Heart right ventricle (tissue), 16 donors: ENCODE measurements around the gene AUTS2. TPM values are rescaled to one million over a fixed set of nuclear protein-coding genes. Genes with fewer than 3 reads are reported as not detected.

Experiments
- ATAC-seq, 8 donors: fragments of 200-7000 bp; cut with Tn5 transposase; one replicate each; pipeline ENCODE4 v1.9.1; 2020; ENCODE audit warnings: mild to moderate bottlenecking in 8 of 8, moderate library complexity in 8 of 8, moderate number of reproducible peaks in 1 of 8
- DNase-seq, 2 donors: peaks; one replicate each; pipeline ENCODE4 v3.0.0-alpha.2; 2020
- H3K27ac ChIP-seq, 10 donors: fragments of 200-600 bp; sonication (generic) in 2 of 10; one replicate each; pipeline versions ENCODE4 v1.5.0 to v1.8.0; 2020 to 2022; ENCODE audit warnings: mild to moderate bottlenecking in 3 of 10
- H3K27me3 ChIP-seq, 7 donors: fragments of 200-600 bp; one replicate each; pipeline ENCODE4 v1.8.0; 2021 to 2022; ENCODE audit warnings: mild to moderate bottlenecking in 2 of 7
- H3K36me3 ChIP-seq, 9 donors: fragments of 200-600 bp; sonication (generic) in 1 of 9; one replicate each; pipeline versions ENCODE4 v1.5.0 to v1.8.0; 2020 to 2022; ENCODE audit warnings: mild to moderate bottlenecking in 2 of 9
- H3K4me1 ChIP-seq, 9 donors: fragments of 200-600 bp; sonication (generic) in 1 of 9; one replicate each; pipeline versions ENCODE4 v1.5.0 to v1.8.0; 2020 to 2022; ENCODE audit warnings: mild to moderate bottlenecking in 4 of 9
- H3K4me3 ChIP-seq, 10 donors: fragments of 200-600 bp; sonication (generic) in 2 of 10; one replicate each; pipeline versions ENCODE4 v1.5.0 to v1.8.0; 2020 to 2022; ENCODE audit warnings: mild to moderate bottlenecking in 7 of 10, moderate library complexity in 2 of 10
- H3K9me3 ChIP-seq, 11 donors: fragments of 200-600 bp in 10 of 11; sonication (generic) in 2 of 11; one replicate each; pipeline versions ENCODE4 v1.5.0 to v1.8.0; 2013 to 2022; ENCODE audit warnings: mild to moderate bottlenecking in 2 of 11, control low read depth in 1 of 11, moderate library complexity in 1 of 11
- CTCF ChIP-seq, 9 donors: fragments of 200-600 bp; sonication (generic) in 2 of 9; IDR thresholded peaks; one replicate each; pipeline versions ENCODE4 v1.5.0 to v1.8.0; 2021 to 2022; ENCODE audit warnings: antibody characterized with exemption in 9 of 9, mild to moderate bottlenecking in 5 of 9, moderate library complexity in 1 of 9
- WGBS, 2 donors: extraction: QIAGEN DNeasy Blood & Tissue Kit; methylation state at CpG; one replicate each; pipeline ENCODE4 v1.1.7; 2013; ENCODE audit warnings: inconsistent platforms in 1 of 2; 5-methylcytosine and 5-hydroxymethylcytosine counted together
- intact Hi-C, 10 donors: fragments of 100-400 bp; cut with DNase I; formaldehyde crosslinking; loops; one replicate each; pipeline versions ENCODE4 v1.11.1 to v1.14.2; 2022
- polyA plus RNA-seq, 2 donors: library from polyadenylated mRNA; stranded (reverse); fragments of 200-250 nt; gene quantifications; one replicate each; pipeline ENCODE4 v1.2.3, GENCODE V29; 2013
- total RNA-seq, 10 donors: library from RNA; stranded (reverse); fragmentation: NEBNext Ultra II Directional in 3 of 10; extraction: Animal tissue kit (Norgen Biotek cat#: 25700) in 3 of 10; gene quantifications; one replicate each; pipeline versions ENCODE4 v1.2.1 to v1.2.4, GENCODE V29; 2021 to 2023
- donor health status: Arrhythmogenic right ventricular cardiomyopathy.
- donor health status: ischemic (EF 13 %, LVEDD 7.1; RV severe dilation, severe dysfunction).
- donor health status: healthy with polysubstance abuse.
- donor health status: DM: no; HTN: yes; CAD: no.
- donor health status: DM: no; HTN: no; CAD: no.
- donor health status: ischemic (EF 25% LVEDD 6.9; RV normal size, moderate dysfunction).
- donor health status: ischemic (EF 25% LVEDD 5.7; RV mildly dilated, moderate dysfunction).
- donor health status: healthy.
- donor health status: DM: yes; HTN: yes; CAD: no.
- donor health status: Ischemic cardiomyopathy.
- donor health status: ischemic (EF 35%, LVEDD 5.7; RV mildly dilated, moderate dysfunction).
- donor health status: nonischemic (EF 11% LVEDD 7.7; RV severe dilation, severe dysfunction).
- donor health status: DM: yes; HTN: yes; CAD: no.
- donor health status: PGD.
- donor health status: ischemic (EF 29% LVEDD 5.4; RV normal size, mild dysfunction).
- donor health status: nonischemic (EF 23%, LVEDD 6.1; RV moderate dilation, normal function).

AUTS2 gene
- total and polyA plus RNA-seq, 12 donors, result 1.6 to 11.2 (median 7.3) TPM

- TF ChIP-seq CTCF (IDR thresholded peaks at IDR 0.05), result no peak
- DNase-seq, result no peak
- H3K27me3 ChIP-seq, result no peaks in the 10 kb centered on the region
- no peak for ATAC-seq
- no peaks in the 10 kb centered on the region for H3K4me1 ChIP-seq
- H3K9me3 ChIP-seq, result peaks cover 0 to 16% (median 0%) of the 10 kb centered on the region in 11 donors
- no peak overlapping the region for H3K27ac ChIP-seq
- H3K36me3 ChIP-seq, result no peaks in the 10 kb centered on the region
- 98% methylated on average over 10 of the region's 10 CpGs for WGBS, 2 donors
- no peak overlapping the region for H3K4me3 ChIP-seq
- intact Hi-C loops, result loop anchor here in 1 of 10 donors (10.0 kb wide), 1 partner anchor 1863 kb away; no protein-coding TSS in a partner anchor
Measured at GRCh38 chr7:69927461-69927860, 329.2 kb downstream of the AUTS2 start.

- no peak overlapping the region for H3K4me3 ChIP-seq
- H3K9me3 ChIP-seq, result peaks cover 0 to 16% (median 0%) of the 10 kb centered on the region in 11 donors
- no peak for ATAC-seq
- H3K27ac ChIP-seq, result no peak overlapping the region
- H3K4me1 ChIP-seq, result no peaks in the 10 kb centered on the region
- no peaks in the 10 kb centered on the region for H3K27me3 ChIP-seq
- no peak for DNase-seq
- intact Hi-C loops, result loop anchor here in 1 of 10 donors (10.0 kb wide), 1 partner anchor 1864 kb away; no protein-coding TSS in a partner anchor
- 98% methylated on average over 7 of the region's 7 CpGs for WGBS, 2 donors
- TF ChIP-seq CTCF (IDR thresholded peaks at IDR 0.05), result no peak
- H3K36me3 ChIP-seq, result no peaks in the 10 kb centered on the region
Measured at GRCh38 chr7:69928621-69929020, 330.3 kb downstream of the AUTS2 start.

GRCh38 chr7:69929622-69930021 is 331.3 kb downstream of the AUTS2 start:
- Histone ChIP-seq H3K27me3 (no peaks in the 10 kb centered on the region), H3K27ac (no peak overlapping the region), H3K36me3 (no peaks in the 10 kb centered on the region), H3K4me3 (no peak overlapping the region), H3K9me3 (peaks cover 0 to 11% (median 0%) of the 10 kb centered on the region in 11 donors), H3K4me1 (peaks cover 0 to 6% (median 2%) of the 10 kb centered on the region in 9 donors)
- WGBS, 2 donors, result 84 to 94% methylated on average over 2 of the region's 2 CpGs
- DNase-seq, result no peak
- intact Hi-C loops, result loop anchor here in 3 of 10 donors (10.0 kb wide), 2 partner anchors 1755 to 1865 kb away; no protein-coding TSS in a partner anchor
- ATAC-seq, result no peak
- TF ChIP-seq CTCF (IDR thresholded peaks at IDR 0.05), result no peak

GRCh38 chr7:69932034-69932628 is 333.9 kb downstream of the AUTS2 start:
- Histone ChIP-seq H3K27me3 (no peaks in the 10 kb centered on the region), H3K36me3 (no peaks in the 10 kb centered on the region), H3K4me1 (peaks cover 0 to 15% (median 12%) of the 10 kb centered on the region in 9 donors), H3K27ac (no peak overlapping the region), H3K4me3 (no peak overlapping the region), H3K9me3 (no peaks in the 10 kb centered on the region)
- 69 to 76% methylated on average over 2 of the region's 2 CpGs for WGBS, 2 donors
- peak; percentile 55 to 79 (median 69) for TF ChIP-seq CTCF (IDR thresholded peaks at IDR 0.05)
- ATAC-seq, result peak in 3 of 8 donors; percentile 33 to 55 (median 54)
- DNase-seq, result peak in 1 of 2 donors; percentile 23
- intact Hi-C loops, result loop anchor here in 2 of 10 donors (10.0 kb wide), 1 partner anchor 1757 kb away; no protein-coding TSS in a partner anchor
